Measurements from ENCODE around the gene CATSPER3.

The CATSPER3 gene

GRCh38 chr5:134967607-134968006 is at the start of gene CATSPER3:
Gene CATSPER3, plus strand, starts transcription at chr5:134967907. Its CDS starts 85 bp downstream, at chr5:134967992.
- DNase-seq (ENCODE audit: extremely low read depth in 1 of 2, low read depth in 1 of 2), result no peak

GRCh38 chr5:134918861-134919260 is 48.8 kb upstream of the CATSPER3 start:
- no peak for DNase-seq (ENCODE audit: extremely low read depth in 1 of 2, low read depth in 1 of 2)

GRCh38 chr5:134920848-134921575 is 46.7 kb upstream of the CATSPER3 start:
- no peak for DNase-seq (ENCODE audit: extremely low read depth in 1 of 2, low read depth in 1 of 2)

- no peak for DNase-seq (ENCODE audit: extremely low read depth in 1 of 2, low read depth in 1 of 2)
Observed at GRCh38 chr5:134932508-134932907, 35.2 kb upstream of the CATSPER3 start.

GRCh38 chr5:134934202-134934601 is 33.5 kb upstream of the CATSPER3 start:
- no peak for DNase-seq (ENCODE audit: extremely low read depth in 1 of 2, low read depth in 1 of 2)

GRCh38 chr5:134935711-134936602 is 31.8 kb upstream of the CATSPER3 start:
- DNase-seq (ENCODE audit: extremely low read depth in 1 of 2, low read depth in 1 of 2), result no peak

GRCh38 chr5:134937526-134937925 is 30.2 kb upstream of the CATSPER3 start:
- DNase-seq (ENCODE audit: extremely low read depth in 1 of 2, low read depth in 1 of 2), result no peak

GRCh38 chr5:134938030-134938429 is 29.7 kb upstream of the CATSPER3 start:
- no peak for DNase-seq (ENCODE audit: extremely low read depth in 1 of 2, low read depth in 1 of 2)

- no peak for DNase-seq (ENCODE audit: extremely low read depth in 1 of 2, low read depth in 1 of 2)
Observed at GRCh38 chr5:134939500-134939899, 28.2 kb upstream of the CATSPER3 start.

GRCh38 chr5:134943547-134943946 is 24.2 kb upstream of the CATSPER3 start:
- DNase-seq (ENCODE audit: extremely low read depth in 1 of 2, low read depth in 1 of 2), result no peak

GRCh38 chr5:134944630-134945029 is 23.1 kb upstream of the CATSPER3 start:
- DNase-seq (ENCODE audit: extremely low read depth in 1 of 2, low read depth in 1 of 2), result no peak

GRCh38 chr5:134945041-134945440 is 22.7 kb upstream of the CATSPER3 start:
- no peak for DNase-seq (ENCODE audit: extremely low read depth in 1 of 2, low read depth in 1 of 2)

GRCh38 chr5:134948911-134949310 is 18.8 kb upstream of the CATSPER3 start:
- no peak for DNase-seq (ENCODE audit: extremely low read depth in 1 of 2, low read depth in 1 of 2)

GRCh38 chr5:134949316-134949715 is 18.4 kb upstream of the CATSPER3 start:
- DNase-seq (ENCODE audit: extremely low read depth in 1 of 2, low read depth in 1 of 2), result no peak

- no peak for DNase-seq (ENCODE audit: extremely low read depth in 1 of 2, low read depth in 1 of 2)
Observed at GRCh38 chr5:134957920-134958608, 9.6 kb upstream of the CATSPER3 start.

GRCh38 chr5:134958755-134959154 is 9.0 kb upstream of the CATSPER3 start:
- DNase-seq (ENCODE audit: extremely low read depth in 1 of 2, low read depth in 1 of 2), result no peak

GRCh38 chr5:134963098-134963497 is 4.6 kb upstream of the CATSPER3 start:
- no peak for DNase-seq (ENCODE audit: extremely low read depth in 1 of 2, low read depth in 1 of 2)

- DNase-seq (ENCODE audit: extremely low read depth in 1 of 2, low read depth in 1 of 2), result no peak
Observed at GRCh38 chr5:134964359-134965270, 3.1 kb upstream of the CATSPER3 start.

GRCh38 chr5:134965271-134965825 is 2.4 kb upstream of the CATSPER3 start:
- no peak for DNase-seq (ENCODE audit: extremely low read depth in 1 of 2, low read depth in 1 of 2)

GRCh38 chr5:134968055-134968454 is 348 bp downstream of the CATSPER3 start:
- no peak for DNase-seq (ENCODE audit: extremely low read depth in 1 of 2, low read depth in 1 of 2)

Data from stimulated activated CD8-positive, alpha-beta memory T cell treated with anti-CD3 and anti-CD28 coated beads, Interleukin-7, amount 100 ng/mL, for 48 hours (primary cell).